GM20431 (cell line): Measurements from ENCODE around the gene ASIC3.
"Not testable (repeated sequence)": the region's sequence is repeated elsewhere in the genome, so short reads cannot be mapped to it uniquely, and the experiment has no call there.

Source experiments
- in situ Hi-C: fragments of 300-500 bp; cut with MseI, MboI; formaldehyde crosslinking; loops from one replicate; pipeline ENCODE4 v1.15.0; 2020; ENCODE audit warnings: low sequenced_read_pairs; ENCODE audit not compliant: unreplicated experiment

The ASIC3 gene

GRCh38 chr7:151031011-151031410 lies 17.3 kb upstream of the ASIC3 start:
- in situ Hi-C loops: no loop called here

GRCh38 chr7:151032936-151033863 lies 15.1 kb upstream of the ASIC3 start:
- in situ Hi-C loops: no loop called here

- in situ Hi-C loops: no loop called here
These were observed 14.5 kb upstream of the ASIC3 start for GRCh38 chr7:151033864-151034249.

- in situ Hi-C loops: no loop called here
These were observed 13.9 kb upstream of the ASIC3 start for GRCh38 chr7:151034312-151035025.

- in situ Hi-C loops: no loop called here
These were observed 13.2 kb upstream of the ASIC3 start for GRCh38 chr7:151035026-151035717.

- in situ Hi-C loops: no loop called here
These were observed 12.4 kb upstream of the ASIC3 start for GRCh38 chr7:151035902-151036301.

GRCh38 chr7:151038951-151039849 lies 9.1 kb upstream of the ASIC3 start:
- in situ Hi-C loops: no loop called here

GRCh38 chr7:151039850-151040548 lies 8.3 kb upstream of the ASIC3 start:
- in situ Hi-C loops: no loop called here

- in situ Hi-C loops: no loop called here
These were observed 7.5 kb upstream of the ASIC3 start for GRCh38 chr7:151040616-151041375.

- in situ Hi-C loops: not testable (repeated sequence)
These were observed 4.9 kb upstream of the ASIC3 start for GRCh38 chr7:151043449-151043848.

GRCh38 chr7:151043959-151044358 lies 4.4 kb upstream of the ASIC3 start:
- in situ Hi-C loops: no loop called here

- in situ Hi-C loops: no loop called here
These were observed 3.1 kb upstream of the ASIC3 start for GRCh38 chr7:151045262-151045661.

- in situ Hi-C loops: no loop called here
These were observed 2.4 kb upstream of the ASIC3 start for GRCh38 chr7:151045967-151046366.

GRCh38 chr7:151046603-151047573 lies 1.4 kb upstream of the ASIC3 start:
- in situ Hi-C loops: no loop called here

GRCh38 chr7:151048911-151049463 lies 656 bp downstream of the ASIC3 start:
- in situ Hi-C loops: no loop called here

GRCh38 chr7:151051108-151051507 lies 2.8 kb downstream of the ASIC3 start:
- in situ Hi-C loops: no loop called here

- in situ Hi-C loops: no loop called here
These were observed 4.8 kb downstream of the ASIC3 start for GRCh38 chr7:151053096-151053495.
